NCI-H526 treated with DMSO at 0.1 percent for 48 hours (cell line): ENCODE results near the gene VAV2.

Source experiments
- DNase-seq: peaks from one replicate; lab custom pipeline; 2025; lab: John Stamatoyannopoulos, UW

The VAV2 gene

DNA sequence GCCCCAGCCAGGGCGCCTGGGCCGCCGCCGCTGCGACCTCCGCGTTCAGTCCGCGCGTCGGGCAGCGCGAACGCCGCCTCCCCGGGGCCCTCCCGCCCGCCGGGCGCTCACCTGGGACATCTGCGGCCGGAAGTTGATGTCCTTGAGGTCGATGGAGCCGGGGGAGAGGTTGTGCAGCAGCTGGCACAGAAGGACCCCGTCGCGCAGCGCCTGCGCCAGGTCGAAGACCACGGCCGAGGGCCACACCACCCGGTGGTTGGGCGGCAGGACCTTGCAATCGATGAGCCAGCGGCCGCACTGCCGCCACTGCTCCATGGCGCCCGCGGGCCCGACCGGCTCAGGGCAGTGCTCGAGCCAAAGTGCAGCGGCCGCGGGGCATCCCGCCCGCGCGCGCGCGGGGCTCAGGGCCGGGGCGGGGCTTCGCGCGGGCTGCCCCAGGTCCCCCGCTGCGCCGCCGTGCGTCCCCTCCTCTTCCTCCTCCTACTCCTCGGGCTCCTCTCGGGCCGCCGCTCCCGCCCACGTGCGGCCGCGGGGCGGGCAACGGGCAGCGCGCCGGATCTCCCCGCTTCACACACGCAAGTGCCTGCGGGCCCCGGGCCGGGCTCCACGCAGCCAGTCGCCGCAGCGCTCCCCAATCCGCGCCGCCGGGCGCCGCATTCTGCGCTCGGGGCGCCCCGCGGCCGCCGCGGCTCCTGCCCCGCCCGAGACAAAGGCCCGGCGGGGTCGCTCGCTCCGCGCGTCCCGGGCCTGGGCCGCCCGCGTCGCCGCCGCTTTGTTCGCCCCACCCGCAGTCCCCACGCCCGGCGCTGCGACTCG lies at the start of gene VAV2:
VAV2 (minus strand) TSS at position 361 of the 816 bp plus-strand sequence; CDS start at position 315, 46 bp downstream.
- DNase-seq = no peak

GRCh38 chr9:134041649-134041962 lies 49.5 kb upstream of the VAV2 start:
- no peak for DNase-seq

DNA sequence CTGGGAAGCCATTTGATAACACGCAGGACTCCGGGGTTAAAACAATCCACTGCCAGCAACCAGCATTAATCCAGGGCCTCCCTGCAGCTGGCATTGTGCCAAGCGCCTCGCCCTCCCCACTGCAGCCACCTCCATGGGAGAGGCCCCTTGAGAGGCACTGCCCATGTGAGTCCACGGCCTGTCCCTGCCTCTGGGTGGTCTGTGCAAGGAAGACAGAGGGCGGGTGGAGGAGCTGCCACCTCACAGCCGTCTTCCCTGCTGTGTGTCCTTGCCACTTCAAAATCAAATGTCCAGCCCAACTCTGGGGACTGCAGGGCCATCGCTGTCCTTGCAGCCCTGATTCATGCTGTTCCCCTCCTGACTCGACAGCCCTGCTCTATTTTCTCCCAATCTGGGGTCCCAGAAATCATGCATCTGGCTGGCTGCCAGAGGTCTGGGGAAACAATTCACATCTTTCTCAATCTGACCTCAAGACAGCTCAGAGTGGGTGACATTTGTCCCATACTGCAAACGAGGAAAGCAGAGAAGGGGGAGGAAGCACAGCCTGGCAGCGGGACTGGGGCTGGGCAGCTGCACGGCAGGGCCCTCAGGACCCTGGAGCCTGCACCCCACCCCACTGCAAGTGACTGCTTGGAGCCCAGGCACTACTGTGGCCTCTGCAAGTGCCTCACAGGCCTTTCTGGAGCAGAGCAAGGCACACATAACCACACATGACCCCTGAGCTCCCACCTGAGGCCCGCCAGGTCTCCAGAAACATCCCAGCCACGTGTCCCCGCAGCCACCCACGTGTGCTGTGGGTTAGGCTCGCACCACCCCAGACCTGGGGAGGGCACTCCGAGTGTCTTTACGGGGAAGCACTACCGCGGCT lies 48.9 kb upstream of the VAV2 start:
- no peak for DNase-seq

GRCh38 chr9:134040176-134040565 lies 48.0 kb upstream of the VAV2 start:
- no peak for DNase-seq

GRCh38 chr9:134039386-134040175 lies 47.5 kb upstream of the VAV2 start:
- DNase-seq = no peak

- DNase-seq = no peak
Measured at GRCh38 chr9:134037641-134038040, 45.5 kb upstream of the VAV2 start.

DNA sequence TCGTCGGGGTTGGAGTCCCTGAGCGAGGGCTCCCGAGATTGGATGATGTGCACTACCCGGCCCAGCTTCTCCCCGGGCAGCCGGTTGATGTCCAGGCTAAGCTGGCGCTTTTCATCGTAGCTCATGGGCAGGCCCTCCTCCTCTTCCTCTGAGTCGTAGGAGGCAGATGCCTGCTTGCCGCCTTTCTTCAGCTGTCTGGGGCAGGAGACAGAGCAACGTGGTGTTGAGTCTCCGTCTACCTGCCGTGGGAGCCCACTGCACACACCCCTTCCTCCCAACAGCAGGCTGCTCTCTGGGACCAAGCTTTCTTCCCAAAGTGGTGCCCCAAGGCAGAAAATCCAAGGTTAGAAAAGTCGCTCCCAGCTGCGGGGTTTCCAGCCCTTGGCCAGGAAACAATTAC lies 44.0 kb upstream of the VAV2 start:
- no peak for DNase-seq

- no peak for DNase-seq
Measured at GRCh38 chr9:134035041-134036039, 43.2 kb upstream of the VAV2 start.

- no peak for DNase-seq
Measured at GRCh38 chr9:134034215-134035040, 42.3 kb upstream of the VAV2 start.

- DNase-seq = no peak
Measured at GRCh38 chr9:134033516-134034214, 41.5 kb upstream of the VAV2 start.

DNA sequence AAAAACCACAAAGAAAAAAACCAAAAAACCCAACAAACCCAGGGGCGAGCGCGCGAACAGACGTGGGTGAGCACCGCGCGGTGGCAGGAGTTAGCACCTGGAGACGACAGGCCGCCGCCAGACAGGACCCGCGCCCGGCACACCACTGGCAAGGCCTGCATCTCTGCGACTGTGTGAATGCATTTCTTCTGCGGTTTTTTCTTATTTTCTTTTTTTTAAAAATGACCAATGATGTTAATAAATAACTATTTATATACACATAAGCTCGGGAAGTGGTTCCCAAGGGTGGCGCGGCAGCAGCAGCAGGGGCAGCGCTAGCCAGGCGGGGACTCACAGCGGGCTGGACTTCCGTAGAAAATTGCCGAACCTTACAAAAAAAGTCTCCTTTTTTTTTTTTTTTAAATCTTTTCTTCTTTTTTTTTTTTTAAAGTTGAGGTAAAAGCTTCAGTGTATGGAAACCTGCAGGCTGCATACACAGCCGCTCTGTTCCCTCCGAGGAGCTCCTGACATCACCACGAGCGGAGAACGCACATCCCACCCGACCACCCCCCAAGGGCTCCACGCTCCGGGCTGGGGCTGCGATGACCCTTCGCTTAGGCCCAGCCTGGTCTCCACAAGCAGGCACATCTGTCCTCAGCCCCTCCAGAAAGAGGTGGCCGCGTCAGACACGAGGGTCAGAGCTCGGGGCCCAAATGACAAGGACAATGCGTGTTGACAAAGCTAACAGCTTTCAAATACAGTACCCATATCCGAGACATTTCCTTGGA lies 40.5 kb upstream of the VAV2 start:
- DNase-seq = no peak

DNA sequence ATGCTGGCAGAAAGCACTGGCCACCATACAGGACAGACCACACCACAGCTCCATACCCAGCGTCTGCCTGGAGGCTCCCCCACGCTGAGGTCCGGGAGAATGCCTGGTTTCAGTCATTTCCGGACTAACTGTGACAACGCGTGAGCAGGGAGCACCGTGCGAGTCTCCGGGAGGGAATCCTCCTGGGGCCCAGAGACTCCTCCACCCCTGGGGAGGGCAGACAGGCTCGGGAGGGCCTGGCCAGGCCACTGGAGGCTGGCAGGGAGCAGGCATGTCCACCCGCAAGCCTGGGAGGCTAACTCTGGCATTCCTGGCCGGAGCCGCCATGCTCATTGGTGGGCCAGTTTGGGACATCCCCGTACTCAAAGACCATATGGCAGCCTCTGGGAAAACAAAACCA lies 39.7 kb upstream of the VAV2 start:
- no peak for DNase-seq

DNA sequence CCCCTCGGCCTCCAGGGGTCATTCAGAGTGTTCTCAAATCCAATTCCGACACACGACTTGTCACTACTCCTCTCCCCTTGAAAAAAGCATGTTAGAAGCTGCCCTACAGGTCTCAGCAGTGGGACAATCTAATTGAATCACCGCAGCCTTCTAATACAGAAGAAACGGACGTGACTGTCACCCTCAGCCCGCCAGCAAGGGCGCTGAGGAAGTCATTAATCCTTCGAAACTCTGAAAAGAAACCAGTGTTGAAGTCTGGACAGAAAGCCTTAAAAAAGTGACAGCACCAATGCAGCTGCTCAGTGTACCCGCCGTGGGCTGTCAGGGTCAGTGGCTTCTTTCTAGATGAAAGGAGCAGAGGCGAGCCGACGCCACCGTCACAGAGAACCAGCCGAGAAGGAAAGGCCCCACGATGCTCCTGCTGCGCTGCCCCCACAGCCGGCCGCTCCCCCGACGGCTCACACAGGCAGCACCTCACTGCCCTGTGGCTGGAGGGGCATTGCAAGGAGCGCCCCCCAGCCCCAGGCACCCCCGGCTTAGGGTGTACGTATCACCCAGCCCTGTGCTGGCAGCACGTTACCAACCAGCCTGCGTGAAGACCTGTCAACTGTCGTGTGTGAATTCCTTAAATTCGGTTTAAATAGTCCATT lies 38.8 kb upstream of the VAV2 start:
- no peak for DNase-seq

DNA sequence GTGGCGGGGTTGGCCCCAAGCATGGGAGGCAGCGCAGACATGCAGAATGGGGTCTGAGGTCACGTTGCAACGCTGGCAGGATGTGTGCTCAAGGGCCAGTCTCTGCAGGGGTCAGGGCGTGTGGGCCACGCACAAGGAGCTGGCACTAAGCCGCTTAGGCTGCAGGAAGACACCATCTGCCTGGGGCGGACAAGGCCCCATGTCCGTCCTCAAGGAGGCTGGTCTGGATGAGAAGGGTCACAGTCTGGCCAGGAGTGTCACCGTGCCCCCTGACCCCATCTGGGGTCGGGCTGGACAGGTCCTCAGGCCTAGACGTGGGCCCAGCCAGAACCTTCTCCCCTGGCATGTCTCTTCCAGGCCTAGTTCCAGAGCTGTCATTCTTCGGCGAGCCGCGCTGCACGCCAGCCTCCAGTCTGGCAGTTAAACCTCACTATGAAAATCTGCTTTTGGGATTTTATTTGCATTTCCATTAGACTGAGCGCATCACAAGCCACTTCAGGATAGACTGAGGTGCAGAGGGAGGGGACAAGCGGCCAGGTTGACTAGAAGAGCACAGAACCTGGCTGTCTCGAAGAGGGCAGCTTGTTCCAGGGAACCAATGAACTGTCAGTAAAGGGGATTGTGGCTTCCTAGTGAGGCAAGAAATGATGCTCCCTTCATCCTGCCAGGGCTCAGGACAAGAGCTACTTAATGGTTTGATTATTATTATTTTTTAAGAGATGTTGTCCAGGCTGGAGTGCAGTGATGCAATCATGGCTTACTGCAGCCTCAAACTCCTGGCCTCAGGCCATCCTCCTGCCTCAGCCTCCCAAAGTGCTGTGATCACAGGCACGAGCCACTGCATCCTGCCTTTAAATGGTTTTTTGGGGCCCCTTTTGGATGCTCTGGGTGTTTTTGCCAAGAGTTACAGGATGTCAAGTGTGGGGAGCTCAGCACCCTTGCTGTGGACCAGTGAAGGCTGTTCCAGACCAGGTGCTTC lies 37.4 kb upstream of the VAV2 start:
- peak; percentile 38 for DNase-seq

GRCh38 chr9:134028575-134029247 lies 36.6 kb upstream of the VAV2 start:
- DNase-seq = no peak

DNA sequence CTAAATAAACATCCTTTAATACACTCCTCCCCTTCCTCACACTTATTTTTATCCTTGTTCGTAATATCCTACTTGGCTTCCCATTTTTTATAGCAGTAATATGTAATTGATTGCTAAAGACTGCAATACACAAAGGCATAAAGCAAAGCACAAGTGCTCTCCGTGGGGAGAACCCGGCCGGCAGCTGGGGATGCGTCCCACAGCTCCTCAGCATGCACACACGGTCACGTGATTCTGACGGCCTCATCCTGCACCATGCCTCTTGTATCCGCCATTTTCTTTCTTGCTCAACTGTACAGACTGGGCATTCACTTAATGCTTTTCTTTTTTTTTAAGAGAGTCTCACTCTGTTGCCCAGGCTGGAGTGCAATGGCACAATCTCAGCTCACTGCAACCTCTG lies 36.0 kb upstream of the VAV2 start:
- DNase-seq = no peak

DNA sequence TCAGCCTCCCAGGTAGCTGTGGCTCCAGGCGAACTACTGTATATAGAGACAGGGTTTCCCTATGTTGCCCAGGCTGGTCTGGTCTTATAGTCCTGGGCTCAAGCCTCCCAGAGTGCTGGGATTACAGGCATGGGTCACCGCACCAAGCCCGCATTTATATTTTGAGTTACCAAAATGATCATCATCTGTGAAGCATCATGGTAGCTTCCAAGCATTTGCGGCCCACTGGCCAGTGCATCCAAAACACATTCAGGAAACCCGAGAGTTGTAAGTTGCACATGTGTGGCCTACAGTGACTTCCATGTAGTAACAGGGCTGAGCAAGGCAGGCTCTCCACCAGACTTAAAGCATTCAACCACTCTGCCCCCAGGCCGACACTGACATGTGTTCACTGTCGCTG lies 35.4 kb upstream of the VAV2 start:
- DNase-seq = no peak
